ENCODE measurements around the gene SMOC2. TPM values are rescaled to one million over a fixed set of nuclear protein-coding genes. Genes with fewer than 3 reads are reported as not detected.

SMOC2 gene
- total and polyA plus RNA-seq, 7 donors, result 12.3 to 90.3 (median 22.8) TPM

DNA sequence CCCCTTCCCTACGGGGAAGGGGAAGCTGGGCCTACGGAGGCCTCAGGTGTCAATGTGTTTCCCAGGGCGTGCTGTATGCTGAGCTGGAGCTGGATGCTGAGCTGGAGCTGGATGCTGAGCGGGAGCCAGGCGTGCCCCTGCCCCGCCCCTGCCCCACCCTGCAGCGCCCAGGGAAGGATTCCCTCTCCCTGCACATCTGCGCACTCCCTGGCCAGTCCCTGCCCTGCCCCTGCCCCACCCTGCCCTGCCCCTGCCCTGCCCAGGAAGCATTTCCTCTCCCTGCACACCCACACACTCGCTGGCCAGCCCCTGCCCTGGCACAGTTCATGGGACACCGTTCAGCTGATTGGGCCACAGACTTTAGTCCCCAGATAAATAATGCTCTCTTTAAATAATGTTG is 196.8 kb downstream of the SMOC2 start:
- H3K4me3 ChIP-seq, result no peak overlapping the region
- no peaks in the 10 kb centered on the region for H3K36me3 ChIP-seq (ENCODE audit: insufficient read depth in 1 of 2, low read depth in 1 of 2)
- no peak for ATAC-seq
- no peaks in the 10 kb centered on the region for H3K9me3 ChIP-seq
- DNase-seq, result no peak
- no peaks in the 10 kb centered on the region for H3K4me1 ChIP-seq
- H3K27ac ChIP-seq, result no peak overlapping the region
- TF ChIP-seq, protein P1, sequence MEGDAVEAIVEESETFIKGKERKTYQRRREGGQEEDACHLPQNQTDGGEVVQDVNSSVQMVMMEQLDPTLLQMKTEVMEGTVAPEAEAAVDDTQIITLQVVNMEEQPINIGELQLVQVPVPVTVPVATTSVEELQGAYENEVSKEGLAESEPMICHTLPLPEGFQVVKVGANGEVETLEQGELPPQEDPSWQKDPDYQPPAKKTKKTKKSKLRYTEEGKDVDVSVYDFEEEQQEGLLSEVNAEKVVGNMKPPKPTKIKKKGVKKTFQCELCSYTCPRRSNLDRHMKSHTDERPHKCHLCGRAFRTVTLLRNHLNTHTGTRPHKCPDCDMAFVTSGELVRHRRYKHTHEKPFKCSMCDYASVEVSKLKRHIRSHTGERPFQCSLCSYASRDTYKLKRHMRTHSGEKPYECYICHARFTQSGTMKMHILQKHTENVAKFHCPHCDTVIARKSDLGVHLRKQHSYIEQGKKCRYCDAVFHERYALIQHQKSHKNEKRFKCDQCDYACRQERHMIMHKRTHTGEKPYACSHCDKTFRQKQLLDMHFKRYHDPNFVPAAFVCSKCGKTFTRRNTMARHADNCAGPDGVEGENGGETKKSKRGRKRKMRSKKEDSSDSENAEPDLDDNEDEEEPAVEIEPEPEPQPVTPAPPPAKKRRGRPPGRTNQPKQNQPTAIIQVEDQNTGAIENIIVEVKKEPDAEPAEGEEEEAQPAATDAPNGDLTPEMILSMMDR (IDR thresholded peaks at IDR 0.05), result no peak
- H3K27me3 ChIP-seq (ENCODE audit: insufficient read depth in 3 of 3, low read length in 2 of 3), result peaks cover 0 to 29% (median 4%) of the 10 kb centered on the region in 3 donors
- intact Hi-C loops (cut with DNase I), result no loop called here
- whole genome bisulfite sequencing, 3 donors, result 73 to 75% (median 75%) methylated on average over 10 of the region's 10 CpGs

DNA sequence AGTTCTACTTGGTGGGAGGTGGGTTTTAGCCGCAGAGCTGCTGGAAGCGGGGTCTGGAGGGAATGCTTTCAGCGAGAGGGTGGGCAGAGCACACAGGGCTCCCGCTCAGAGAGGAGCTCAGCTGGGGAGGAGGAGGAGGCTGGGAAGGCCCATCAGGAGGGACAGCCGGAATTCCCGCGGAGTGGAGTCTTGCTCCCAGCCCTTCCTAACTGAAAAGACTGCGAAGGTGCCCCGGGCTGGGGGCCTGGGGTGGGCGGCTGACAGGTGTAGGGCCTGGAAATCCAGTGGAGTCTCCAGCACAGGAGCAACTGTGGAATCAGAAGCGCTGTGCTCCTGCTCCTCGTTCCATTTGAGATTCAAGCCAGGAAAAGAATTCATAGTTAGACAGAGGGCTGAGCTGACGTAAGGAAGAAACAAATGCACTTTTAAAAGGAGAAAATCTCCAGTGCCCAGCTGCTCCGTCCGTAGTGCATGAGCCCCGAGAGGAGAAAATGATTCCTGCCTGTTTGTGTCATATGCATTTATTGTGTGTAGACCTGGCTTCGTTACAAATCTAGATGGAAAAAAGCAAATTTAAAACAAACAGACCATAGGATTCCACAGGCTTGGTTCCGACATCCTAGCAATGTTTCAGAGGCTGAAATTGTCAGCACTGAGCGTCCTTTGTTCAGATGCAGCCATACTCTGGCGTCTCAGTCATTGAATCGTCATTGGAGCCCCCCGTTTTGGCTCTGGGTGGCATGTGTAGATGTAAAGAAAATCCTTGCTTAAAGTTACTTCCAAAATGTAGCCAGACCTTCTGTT is 197.7 kb downstream of the SMOC2 start:
- H3K9me3 ChIP-seq, result no peaks in the 10 kb centered on the region
- no peak overlapping the region for H3K4me3 ChIP-seq
- peaks cover 0 to 25% (median 4%) of the 10 kb centered on the region in 3 donors for H3K27me3 ChIP-seq (ENCODE audit: insufficient read depth in 3 of 3, low read length in 2 of 3)
- DNase-seq (no peak), ATAC-seq (no peak)
- H3K27ac ChIP-seq, result no peak overlapping the region
- TF ChIP-seq, protein P1 (IDR thresholded peaks at IDR 0.05), result no peak
- H3K36me3 ChIP-seq (ENCODE audit: insufficient read depth in 1 of 2, low read depth in 1 of 2), result no peaks in the 10 kb centered on the region
- intact Hi-C loops (cut with DNase I), result no loop called here
- 28 to 41% (median 30%) methylated on average over 22 of the region's 22 CpGs for WGBS, 3 donors
- no peaks in the 10 kb centered on the region for H3K4me1 ChIP-seq

DNA sequence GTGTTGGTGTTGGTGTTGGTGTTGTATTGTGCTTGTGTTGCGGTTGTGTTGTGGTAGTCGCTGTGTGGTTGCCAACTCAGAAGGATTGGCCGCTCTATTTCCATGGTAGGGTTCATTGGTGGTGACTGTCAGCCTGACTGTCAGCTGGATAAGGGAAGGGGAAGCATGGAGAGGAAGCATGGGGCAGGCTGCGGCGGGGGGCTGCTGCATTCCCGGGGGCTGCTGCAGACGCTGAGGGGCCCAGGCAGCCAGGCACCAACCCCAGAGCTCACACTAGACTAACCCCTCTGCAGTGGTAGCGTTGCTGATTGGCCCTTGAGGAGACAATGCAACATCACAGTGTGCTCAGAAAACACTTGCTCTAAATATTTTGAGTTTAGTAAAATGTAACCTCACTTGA is 199.2 kb downstream of the SMOC2 start:
- TF ChIP-seq, protein P1 (IDR thresholded peaks at IDR 0.05), result no peak
- ATAC-seq (no peak), DNase-seq (no peak)
- Histone ChIP-seq H3K27ac (no peak overlapping the region), H3K27me3 (ENCODE audit: insufficient read depth in 3 of 3, low read length in 2 of 3) (peaks cover 0 to 18% (median 4%) of the 10 kb centered on the region in 3 donors), H3K9me3 (no peaks in the 10 kb centered on the region), H3K4me3 (no peak overlapping the region), H3K36me3 (ENCODE audit: insufficient read depth in 1 of 2, low read depth in 1 of 2) (no peaks in the 10 kb centered on the region), H3K4me1 (no peaks in the 10 kb centered on the region)
- 75 to 78% (median 76%) methylated on average over 8 of the region's 8 CpGs for WGBS, 3 donors
- intact Hi-C loops (cut with DNase I), result no loop called here

DNA sequence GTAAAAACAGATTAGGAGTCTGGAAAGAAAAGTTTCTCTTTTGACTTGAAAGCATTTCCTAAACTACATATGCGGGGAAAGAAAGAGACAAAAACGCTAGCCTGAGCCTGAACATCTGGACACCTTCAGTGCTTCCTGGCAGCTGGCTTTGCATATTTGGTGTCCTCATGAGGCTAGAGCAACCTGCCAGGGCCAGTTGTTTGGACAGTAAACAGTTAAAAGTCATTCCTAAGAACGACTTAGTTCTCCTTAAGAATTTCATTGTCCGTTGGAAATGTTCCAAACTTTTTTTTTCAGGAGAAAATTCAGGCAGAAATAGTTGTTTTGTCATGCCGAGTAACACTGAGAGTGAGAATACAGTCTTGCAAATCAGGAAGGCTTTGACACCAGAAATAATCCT is 199.8 kb downstream of the SMOC2 start:
- no peaks in the 10 kb centered on the region for H3K4me1 ChIP-seq
- H3K27ac ChIP-seq, result no peak overlapping the region
- DNase-seq (no peak), ATAC-seq (peak in 1 of 4 donors; percentile 47)
- H3K27me3 ChIP-seq (ENCODE audit: insufficient read depth in 3 of 3, low read length in 2 of 3), result peaks cover 0 to 18% (median 4%) of the 10 kb centered on the region in 3 donors
- no peak overlapping the region for H3K4me3 ChIP-seq
- H3K36me3 ChIP-seq (ENCODE audit: insufficient read depth in 1 of 2, low read depth in 1 of 2), result no peaks in the 10 kb centered on the region
- TF ChIP-seq, protein P1 (IDR thresholded peaks at IDR 0.05), result no peak
- H3K9me3 ChIP-seq, result no peaks in the 10 kb centered on the region
- WGBS, 3 donors, result 17 to 31% (median 19%) methylated on average over 5 of the region's 5 CpGs
- intact Hi-C loops (cut with DNase I), result no loop called here

Measured in psoas muscle (tissue), 8 donors.